Pulmonary artery endothelial cell (primary cell): ENCODE results near the gene MTRR. TPM values are rescaled to one million over a fixed set of nuclear protein-coding genes. Genes with fewer than 3 reads are reported as not detected.
A peak's percentile ranks its signal among the peaks of the same experiment; 100 is the strongest.

Experiments used
- DNase-seq: peaks from one replicate; pipeline ENCODE4 v3.0.0-alpha.2; 2011; ENCODE audit warnings: low read depth, low spot score
- total RNA-seq: library from RNA; depleted of rRNA; stranded (reverse); fragments of >200 nt; gene quantifications from 2 replicates; pipeline ENCODE4 v1.2.3, GENCODE V29; 2014

The MTRR gene
- total RNA-seq, result 23.2 and 32.7 TPM in 2 replicates

DNA sequence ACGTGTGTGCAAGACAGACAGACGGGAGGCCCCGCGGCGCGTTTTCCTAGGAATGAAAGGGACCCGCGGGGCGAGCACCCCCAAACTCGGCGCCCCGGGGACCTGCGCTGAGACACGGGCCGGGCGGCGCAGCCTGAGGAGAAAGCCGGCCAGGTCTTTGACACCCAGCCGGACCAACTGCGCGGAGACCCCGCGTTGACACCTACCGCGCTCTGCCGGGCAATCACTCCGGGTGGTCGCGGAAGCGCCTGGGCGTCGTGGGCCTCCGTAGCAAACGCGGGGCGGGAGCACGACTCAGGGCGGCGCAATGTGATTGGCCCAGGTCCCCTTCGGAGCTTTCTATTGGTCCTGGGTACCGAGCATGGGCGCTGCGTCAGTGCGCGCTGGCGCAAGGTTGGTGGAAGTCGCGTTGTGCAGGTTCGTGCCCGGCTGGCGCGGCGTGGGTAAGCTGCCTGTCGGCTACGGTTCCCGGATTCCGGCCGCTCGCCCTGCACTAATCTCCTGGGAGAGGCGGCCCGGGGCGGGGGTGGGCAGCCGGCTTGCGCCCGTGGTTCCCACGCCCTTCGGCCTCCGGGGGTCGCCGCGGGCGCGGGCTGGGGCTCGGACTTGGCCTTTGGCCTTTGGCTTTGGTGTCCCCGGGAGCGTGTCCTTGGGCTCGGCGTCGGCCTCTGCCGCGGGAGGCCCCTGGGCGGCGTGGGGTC, at the start of gene MTRR, which contains the start of gene FASTKD3:
Gene MTRR (plus strand): TSS at position 376 of the 701 bp plus-strand sequence. CDS start 1,647 bp downstream, outside the sequence.
Gene FASTKD3 (minus strand): TSS at position 259 of the 701 bp plus-strand sequence. CDS start 948 bp downstream, outside the sequence.
- DNase-seq, result peak; percentile 76

DNA sequence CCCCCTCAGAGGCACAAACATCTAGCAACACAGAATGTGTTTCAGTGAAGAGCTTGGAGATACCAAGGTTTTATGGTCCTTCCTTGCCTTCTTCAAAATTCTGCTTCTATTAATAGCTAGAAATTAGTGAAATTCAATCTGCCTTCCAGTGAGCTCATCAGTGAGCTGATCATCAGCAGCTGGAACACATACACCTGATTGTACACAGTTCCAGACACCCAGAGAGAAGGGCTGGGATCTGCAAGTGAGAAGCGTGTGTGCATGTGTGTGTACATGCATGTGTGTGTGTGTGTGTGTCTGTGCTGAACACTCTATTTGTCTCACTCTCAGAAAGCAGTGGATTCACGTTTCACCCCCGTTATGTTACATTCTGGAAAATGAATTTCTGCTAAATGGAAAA, 46.5 kb upstream of the MTRR start:
- no peak for DNase-seq

DNA sequence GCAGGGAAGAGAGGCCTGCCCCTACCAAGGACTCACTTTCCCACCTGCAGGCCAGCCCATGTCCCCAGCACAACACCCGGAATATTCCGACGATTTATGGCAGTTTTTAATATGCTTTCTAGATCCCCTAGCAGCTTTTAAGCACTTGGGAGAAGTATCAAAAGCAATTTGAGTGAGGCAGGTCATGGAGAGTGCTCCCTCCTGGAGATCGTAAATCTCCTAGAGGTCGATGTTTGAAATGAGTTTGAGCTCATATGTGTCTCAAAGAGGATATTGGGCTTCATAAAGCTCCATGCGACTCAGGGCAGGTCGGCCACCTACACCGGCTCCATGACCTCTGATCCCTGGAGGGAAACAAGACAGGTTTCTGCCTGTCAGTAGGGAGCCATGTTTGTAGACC, 45.4 kb upstream of the MTRR start:
- no peak for DNase-seq

DNA sequence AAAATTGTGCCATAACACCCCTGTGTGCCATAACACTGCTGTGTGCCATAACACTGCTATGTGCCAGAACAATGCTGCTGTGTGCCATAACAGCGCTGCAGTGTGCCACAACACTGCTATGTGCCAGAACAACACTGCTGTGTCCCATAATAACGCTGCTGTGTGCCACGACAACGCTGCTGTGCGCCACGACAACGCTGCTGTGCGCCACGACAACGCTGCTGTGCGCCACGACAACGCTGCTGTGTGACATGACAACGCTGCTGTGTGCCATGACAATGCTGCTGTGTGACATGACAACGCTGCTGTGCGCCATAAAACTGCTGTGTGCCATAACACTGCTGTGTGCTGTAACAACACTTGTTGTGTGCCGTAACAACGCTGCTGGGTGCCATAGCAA, 44.0 kb upstream of the MTRR start:
- DNase-seq, result no peak

DNA sequence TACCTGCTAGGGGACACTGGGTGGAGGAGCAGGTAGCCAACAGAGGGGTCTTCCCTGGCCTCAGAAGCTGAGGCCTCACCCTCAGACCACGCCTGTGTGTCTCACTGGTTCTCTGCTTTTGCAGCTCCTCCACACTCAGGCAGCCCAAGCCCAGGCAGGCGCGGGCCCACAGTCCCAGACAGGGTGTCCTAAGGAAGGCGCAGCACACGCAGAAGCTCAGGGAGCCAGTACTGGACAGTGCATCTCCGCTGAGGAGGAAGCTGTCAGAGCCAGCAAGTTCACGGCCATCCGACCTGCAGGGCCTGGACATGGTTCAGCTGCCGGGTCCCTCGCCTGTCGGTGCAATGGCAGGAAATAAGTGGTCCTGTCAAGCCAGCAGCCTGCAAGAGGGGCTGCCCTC, 43.3 kb upstream of the MTRR start:
- DNase-seq, result no peak

DNA sequence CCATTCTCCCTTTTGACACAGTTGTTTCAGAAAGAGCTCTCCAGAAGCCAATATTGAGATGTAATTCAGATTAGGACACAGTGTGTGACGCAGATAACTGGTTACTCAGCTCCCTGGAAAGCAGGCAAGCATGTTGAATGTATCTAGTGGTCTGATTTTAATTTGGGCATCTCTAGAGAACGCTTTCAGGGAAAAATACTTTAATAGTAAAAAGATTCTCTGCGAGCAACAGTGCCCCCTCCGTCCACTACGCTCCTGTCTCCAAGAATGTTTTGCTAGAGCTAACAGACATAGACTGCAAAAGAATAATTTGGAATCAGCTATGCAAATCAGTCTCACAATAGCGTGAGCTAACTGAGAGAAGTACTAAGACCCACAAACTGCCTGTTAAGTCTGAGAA, 41.3 kb upstream of the MTRR start:
- DNase-seq, result no peak

DNA sequence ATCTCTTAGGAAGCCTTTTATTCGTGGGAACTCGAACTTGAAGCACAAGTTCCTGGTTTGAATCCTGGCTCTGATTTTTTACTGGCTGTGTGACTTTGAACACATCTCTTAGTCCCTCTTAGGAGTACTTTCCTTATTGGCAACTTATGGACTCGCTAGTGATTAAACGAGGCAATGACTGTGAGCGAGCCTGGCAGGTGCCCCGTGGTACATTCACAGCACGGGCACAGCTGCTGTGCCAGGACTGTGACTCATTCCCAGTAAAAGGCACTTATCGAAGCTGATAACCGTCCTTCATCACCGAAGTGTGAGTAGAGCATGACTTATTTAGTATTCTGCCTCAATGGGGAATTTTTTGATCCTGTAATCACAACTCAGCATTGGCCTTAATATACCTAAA, 40.7 kb upstream of the MTRR start:
- no peak for DNase-seq

DNA sequence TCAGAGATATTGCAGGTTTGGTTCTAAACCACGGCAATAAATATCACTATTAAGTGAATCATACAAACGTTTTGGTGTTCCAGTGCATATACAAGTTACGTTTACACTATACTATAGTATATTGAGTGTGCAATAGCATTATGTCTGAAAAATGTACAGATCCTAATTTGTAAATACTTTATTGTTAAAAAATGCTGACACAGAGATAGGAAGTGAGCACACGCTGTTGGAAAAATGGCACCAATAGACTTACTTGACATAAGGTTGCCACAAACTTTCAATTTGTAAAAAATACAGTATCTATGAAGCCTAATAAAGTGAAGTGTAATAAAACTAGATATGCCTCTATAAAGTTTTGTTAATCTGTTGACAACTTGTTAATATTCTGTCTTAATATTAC, 34.0 kb upstream of the MTRR start:
- DNase-seq, result no peak

DNA sequence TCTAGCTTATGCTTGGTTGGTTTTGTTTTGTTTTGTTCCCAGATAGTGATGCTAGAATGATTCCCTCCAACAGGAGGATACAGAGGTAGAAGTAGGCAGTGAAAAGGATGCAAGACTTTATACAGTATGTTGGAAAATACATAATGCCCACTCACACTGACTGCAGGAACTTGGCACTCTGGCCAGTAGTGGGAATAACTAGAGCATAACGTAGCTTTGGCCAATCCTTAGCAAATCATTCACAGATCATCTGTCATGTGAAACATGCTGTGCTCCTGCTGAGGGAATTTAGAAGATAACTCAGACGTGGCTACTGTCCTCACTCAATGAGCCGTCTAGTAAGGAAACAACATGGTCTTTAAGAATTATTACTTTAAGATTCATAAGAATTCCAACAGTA, 31.5 kb upstream of the MTRR start:
- DNase-seq, result no peak

DNA sequence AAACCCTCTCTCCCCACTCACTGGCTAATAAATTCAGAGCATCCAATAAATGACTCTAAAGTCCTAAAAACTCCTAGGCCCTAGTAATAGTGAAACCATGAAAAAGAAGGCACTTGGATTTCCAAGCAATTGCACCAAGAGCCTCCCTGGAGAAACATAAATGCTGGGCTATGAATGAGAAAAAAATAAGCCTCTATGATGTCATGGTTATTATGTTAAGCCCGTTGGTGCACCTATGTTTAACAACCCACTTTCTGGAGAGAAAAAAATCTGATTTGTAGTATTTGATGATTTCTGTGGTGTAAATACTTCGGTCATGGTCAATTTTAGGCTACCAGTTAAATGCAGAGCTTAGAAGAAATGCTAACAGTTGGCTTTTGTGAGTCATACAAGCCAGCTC, 26.4 kb upstream of the MTRR start:
- DNase-seq, result no peak

DNA sequence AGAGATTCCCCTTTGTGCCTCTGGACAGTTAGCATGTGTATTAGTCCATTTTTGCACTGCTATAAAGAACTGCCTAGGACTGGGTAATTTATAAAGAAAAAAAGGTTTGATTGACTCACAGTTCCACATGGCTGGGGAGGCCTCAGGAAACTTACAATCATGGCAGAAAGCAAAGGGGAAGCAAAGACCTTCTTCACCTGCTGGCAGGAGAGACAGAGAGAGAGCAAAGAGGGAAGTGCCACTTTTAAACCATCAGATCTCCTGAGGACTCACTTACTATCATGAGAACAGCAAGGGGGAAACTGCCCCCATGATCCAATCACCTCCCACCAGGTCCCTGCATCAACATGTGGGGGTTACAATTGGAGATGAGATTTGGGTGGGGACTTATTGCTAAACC, 24.0 kb upstream of the MTRR start:
- DNase-seq, result no peak

DNA sequence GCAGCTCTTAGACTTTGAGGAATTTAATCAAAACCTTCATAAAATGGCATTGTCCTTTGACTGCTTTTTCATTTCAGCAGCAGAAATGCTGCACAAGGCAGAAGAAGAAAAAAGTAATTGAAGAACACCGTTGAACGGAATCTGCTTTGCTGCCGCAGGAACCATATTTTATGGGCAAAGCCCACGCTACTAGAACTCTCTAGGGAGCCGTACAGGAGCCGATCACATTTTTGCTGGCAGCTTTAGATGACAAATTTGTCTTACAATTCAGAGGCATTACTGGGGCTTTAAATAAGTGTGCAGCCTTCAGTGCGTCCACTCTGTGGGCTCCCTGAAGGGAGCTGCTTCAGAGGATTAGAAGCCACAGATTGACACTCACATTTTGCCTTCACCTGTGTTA, 23.4 kb upstream of the MTRR start:
- no peak for DNase-seq

DNA sequence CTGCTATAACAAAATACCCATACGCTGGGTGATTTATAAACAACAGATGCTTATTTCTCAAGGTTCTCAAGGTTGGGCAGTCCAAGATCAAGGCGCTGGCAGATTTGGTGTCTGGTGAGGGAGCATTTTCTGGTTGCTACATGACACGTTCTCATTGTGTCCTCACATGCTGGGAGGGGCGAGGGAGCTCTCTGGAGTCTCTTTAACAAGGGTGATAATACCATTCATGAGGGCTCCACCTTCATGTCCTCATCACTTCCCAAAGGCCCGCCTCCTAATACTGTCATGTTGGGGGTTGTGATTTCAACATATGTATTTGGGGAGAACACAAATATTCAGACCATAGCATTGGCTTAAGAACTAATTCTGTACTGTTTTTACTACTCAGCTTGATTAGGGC, 22.6 kb upstream of the MTRR start:
- no peak for DNase-seq

DNA sequence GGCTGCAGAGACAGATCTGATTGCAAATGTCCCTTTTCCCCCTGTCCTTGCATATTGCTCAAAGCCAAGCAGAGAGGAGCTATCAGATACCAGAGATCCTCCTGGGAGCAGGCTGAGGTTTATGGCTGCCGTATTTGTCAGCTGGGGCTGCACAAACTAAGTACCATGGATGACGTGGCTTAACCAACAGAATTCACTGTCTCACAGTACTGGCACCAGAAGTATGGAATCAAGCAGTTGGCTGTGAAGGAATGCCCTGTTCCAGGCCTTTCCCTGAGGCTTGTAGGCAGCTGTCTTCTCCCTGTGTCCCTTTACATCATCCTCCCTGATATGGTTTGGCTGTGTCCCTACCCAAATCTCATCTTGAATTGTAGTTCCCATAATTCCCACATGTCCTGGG, 20.7 kb upstream of the MTRR start:
- no peak for DNase-seq

DNA sequence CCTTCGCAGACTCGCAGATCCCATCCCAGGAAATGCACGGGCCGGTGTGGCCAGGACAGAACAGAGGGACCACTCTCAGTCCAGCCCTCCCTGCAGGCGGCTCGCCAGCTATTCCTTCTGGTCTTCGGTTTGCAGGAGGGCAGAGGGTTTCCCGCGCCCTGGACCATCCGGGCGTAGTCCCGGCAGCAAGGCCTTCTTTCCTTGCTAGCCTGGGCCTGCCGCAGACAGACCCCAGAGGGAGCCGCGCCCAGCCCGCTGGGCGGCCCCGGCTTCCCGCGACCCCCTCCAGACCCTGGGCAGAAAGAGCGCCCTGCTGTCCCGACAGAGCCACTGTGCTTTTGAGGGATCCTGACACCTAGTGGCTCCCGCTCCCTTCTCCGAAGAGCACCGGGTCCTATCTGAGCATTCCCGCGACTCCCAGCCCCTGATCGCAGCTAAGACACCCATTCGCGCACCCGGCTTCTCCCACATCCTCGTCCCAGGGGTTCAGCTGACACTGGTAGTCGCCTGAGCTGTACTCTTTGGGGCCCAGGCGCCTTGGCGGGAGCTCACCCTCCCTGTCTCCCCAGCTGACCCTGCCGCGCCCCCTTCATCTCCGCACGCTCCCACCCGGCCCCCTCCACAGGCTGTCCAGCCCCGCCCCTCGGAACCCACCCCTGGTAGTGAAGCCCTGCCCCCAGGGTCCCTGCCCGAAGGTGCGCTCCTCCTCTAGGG, 19.1 kb upstream of the MTRR start:
- no peak for DNase-seq

DNA sequence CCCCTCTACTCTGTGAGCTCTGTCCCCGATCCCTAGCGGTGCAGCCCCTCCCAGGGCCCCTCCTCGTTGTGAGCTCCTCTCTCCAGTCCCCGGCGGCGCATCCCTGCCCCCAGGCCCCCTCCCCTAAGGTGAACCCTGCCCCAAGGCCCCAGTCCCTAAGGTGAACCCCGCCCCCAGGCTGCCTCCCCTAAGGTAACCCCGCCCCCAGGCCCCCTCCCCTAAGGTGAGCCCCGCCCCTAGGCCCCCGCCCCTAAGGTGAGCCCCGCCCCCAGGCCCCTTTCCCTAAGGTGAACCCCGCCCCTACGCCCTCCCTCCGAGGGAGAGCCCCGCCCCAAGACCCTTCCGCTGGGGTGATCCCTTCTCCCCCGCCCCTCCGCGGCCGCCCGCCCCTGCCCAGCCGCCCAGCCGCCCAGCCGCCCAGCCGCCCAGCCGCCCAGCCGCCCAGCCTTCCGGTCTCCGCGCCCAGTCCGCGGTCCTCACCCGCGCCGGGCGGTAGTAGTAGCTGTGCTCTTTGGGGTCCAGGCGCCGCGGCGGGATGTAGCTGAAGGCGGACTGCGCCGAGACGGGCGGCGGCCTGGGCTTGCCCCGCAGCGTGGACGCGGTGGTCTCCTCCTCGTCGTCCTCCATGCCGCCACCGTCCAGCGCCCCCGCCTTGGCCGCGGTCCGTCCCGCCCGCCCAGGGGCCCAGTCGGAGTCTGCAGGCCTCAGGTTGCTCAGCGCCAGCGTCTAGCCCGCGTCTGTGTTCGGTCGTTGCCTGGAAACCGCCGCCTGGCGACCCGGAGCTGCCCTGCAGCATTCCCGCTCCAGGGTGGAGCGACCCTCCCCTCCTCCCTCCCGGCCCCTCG, 18.3 kb upstream of the MTRR start, which contains the start of gene CFAP90:
Gene CFAP90 (minus strand): TSS at position 739 of the 845 bp plus-strand sequence. CDS start 112 bp downstream, at position 627.
- no peak for DNase-seq

DNA sequence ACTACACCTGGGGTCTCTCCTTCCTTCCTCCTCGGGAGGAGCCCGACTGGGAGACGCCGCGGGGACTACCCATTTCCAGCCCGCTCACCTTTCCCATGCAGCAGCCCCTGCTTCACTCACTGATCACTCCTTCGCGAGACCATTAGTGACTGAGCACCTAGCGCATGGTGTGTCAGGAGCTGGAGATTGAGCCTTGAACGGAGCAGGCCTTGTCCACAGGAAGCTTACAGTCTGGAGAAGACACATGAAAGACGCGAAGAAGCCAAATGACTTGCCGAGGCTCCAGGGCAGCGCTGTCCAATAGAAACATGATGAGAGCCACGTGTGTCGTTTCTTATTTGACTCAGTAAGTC, 17.7 kb upstream of the MTRR start:
- no peak for DNase-seq

DNA sequence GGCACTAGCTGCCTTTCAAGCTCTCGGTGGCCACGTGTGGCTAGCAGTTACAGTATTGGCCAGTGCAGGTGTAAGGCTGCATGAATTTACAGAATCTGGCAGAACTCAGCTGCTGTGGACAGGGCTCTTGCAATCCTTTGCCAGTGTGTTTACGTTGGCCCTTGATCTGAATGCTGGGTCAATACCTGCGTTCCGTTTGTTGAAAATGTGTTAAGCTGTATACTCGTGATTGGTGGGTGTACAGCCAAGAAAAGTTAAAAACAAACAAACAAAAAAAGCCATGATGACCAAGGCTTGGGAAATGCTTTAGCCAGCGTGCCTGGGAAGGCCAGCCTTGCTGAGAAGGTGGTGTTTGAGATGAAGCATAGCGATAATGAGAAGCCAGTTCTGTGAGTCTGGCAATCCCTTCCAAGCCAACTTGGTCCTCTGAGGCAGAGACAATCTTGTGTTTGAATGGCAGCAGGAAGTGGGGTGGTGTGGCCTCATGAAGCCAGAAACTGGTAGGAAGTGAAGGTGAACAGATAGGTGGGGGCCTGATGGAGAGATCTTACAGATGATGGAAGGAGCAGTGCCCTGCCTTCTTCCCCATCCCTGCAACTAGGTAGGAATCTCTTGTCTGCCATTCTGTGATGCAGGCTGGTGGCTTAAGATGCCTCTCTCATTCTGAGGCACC, 17.2 kb upstream of the MTRR start:
- DNase-seq, result no peak

DNA sequence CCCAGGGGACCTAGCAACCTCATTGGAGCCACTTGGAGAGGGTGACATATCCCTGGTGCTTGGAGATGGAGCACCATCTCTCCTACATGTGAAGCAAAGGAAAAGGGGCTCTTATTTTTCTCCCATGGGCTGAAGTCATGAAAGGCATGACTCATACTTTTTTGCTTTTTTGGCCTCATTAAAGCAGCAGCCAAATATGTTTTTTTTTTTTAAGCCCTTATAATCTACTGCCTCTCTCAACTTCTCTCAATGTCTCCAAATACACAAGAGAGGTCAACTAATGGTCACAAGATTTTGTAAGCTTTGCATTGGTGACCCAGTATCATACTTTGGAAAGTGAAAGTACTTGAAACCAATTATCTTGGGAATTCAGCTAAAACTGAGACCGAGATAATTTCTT, 16.4 kb upstream of the MTRR start:
- no peak for DNase-seq

DNA sequence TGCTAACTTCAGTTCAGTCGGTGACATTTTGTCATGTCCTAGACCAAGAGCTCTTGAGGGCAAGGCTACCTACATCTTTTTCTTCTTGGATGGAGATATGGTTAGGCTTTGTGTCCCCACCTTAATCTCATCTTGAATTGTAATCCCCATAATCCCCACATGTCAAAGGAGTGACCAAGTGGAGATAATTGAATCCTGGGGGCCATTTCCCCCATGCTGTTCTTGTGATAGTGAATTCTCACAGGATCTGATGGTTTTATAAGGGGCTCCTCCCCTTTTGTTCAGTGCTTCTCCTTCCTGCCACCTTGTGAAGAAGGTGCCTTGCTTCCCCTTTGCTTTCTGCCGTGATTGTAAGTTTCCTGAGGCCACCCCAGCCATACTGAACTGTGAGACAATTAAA, 16.0 kb upstream of the MTRR start:
- DNase-seq, result no peak

DNA sequence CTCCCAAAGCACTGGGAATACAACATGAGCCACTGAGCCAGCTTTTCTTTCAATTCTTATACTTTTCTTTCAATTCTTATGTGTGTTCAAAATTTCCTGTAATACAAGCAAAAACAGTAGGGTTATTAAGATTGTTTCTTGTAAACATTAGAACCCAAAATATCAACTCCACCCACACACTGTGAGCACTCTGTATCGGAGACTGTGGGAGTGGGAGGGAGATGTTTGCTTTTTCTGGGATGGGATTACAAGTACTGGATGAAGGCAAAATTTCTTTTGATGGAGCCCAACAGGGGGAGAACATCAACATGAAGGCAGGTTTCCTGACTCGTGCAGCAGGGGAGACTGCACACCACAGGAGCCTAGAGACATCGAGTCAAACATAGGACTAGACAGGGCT, 13.3 kb upstream of the MTRR start:
- DNase-seq, result no peak

DNA sequence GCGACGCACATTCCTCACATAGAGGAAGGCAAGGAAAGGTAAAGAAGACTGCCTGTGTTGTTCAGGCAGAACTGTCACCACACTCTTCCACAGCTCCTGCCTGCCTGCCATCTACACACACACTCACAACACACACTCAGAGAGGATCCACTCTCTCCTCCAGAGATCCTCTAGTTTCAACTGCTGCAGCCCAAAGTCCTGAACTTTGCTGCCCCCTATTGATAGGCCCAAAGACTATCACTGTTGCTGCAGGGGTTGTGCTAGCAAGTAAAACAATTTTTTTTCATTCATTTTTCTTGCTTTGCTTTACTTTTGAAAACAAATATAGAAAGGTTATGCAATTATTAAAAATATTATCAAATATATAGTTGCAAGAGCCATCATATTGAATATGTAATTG, 12.1 kb upstream of the MTRR start:
- no peak for DNase-seq
